ENCODE results near the gene NAA40. TPM values are rescaled to one million over a fixed set of nuclear protein-coding genes. Genes with fewer than 3 reads are reported as not detected.
"Not testable (repeated sequence)": the region's sequence is repeated elsewhere in the genome, so short reads cannot be mapped to it uniquely, and the experiment has no call there.

NAA40 gene
- polyA plus RNA-seq, 4 donors: 23.6 to 43.0 (median 35.3) TPM

DNA sequence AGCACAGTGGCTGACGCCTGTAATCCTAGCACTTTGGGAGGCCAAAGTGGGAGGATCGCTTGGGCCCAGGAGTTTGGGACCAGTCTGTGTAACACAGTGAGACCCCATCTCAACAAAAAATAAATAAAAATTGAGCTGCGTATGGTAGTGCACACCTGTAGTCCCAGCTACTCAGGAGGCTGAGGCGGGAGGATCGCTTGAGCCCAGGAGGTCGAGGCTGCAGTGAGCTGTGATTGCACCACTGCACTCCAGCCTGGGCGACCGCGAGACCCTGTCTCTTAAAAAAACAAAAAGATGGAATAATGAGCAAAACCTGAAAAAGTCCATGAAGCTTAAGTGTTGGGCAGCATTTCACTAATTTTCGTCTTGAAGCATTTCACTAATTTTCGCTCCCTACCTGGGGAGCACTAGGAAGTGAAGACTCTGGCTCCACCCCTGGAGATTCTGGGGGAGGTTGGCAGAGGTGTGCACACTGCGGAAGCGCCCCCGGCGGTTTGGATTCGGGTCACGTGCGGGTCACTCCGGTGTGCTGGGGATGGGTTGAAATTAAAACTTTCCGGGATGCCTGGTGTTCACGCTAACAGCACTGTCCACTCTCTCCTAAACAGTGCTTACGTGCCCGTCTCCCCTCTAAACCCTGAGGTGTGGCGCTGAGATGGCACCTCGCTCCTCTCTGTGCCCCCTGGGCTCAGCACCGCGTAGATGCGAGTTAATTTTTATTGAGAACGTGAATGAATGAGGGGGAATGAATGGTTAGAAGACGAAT, 906 bp upstream of the NAA40 start:
- DNase-seq (ENCODE audit: low read depth in 4 of 4, low spot score in 2 of 4): no peak

DNA sequence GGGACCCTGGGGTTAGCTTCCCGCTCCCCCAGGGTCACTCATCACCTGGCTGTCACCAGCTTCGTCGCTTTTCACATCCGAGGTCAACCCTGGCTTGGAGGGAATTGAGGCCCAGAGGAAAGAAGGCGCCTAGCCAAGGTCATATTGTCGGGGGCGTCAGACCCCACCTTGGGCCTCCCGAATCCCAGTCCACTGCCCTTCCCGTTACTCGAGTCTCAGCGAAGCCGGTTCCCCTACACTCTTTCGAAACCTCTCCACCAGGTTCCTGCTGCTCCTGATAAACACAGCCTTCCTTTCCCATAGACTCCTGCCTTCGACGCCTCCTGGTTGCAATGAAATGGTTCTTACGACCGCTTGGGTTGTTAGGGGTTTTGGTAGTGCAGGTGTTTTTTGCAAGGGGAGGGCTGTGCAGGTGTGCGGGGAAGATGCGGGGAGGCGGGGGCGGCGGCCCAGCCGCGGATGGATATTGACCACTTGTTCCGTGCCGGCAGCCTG, 642 bp downstream of the NAA40 start:
- DNase-seq (ENCODE audit: low read depth in 4 of 4, low spot score in 2 of 4): no peak

- DNase-seq (ENCODE audit: low read depth in 4 of 4, low spot score in 2 of 4): no peak
Measured at GRCh38 chr11:63940786-63941185, 2.0 kb downstream of the NAA40 start.

DNA sequence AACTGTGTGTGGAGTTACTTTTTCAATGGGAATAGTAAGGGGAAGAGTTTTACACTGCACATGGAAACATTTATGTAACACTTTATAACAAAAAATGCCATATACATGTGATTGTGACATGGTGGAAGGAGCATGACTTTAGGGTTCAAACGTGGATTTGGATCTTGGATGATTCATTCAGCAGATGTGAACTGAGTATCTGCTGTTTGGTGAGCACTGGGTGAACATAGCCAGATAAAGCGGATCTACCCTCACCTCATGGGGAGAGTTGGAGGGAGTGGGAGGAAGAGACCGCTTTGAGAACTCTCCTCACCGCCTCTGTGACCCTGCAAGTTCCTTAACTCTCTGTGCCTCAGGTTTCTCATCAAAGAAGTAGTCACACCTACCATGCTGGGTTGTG, 3.1 kb downstream of the NAA40 start:
- DNase-seq (ENCODE audit: low read depth in 4 of 4, low spot score in 2 of 4): no peak

- no peak for DNase-seq (ENCODE audit: low read depth in 4 of 4, low spot score in 2 of 4)
Measured at GRCh38 chr11:63942803-63943202, 4.0 kb downstream of the NAA40 start.

GRCh38 chr11:63944987-63945386, 6.2 kb downstream of the NAA40 start:
- DNase-seq (ENCODE audit: low read depth in 4 of 4, low spot score in 2 of 4): no peak

GRCh38 chr11:63945477-63946163, 6.8 kb downstream of the NAA40 start:
- DNase-seq (ENCODE audit: low read depth in 4 of 4, low spot score in 2 of 4): peak in 2 of 4 donors; percentile 59 to 61

- DNase-seq (ENCODE audit: low read depth in 4 of 4, low spot score in 2 of 4): no peak
Measured at GRCh38 chr11:63951779-63952536, 13.2 kb downstream of the NAA40 start.

GRCh38 chr11:63952570-63952969, 13.8 kb downstream of the NAA40 start:
- no peak for DNase-seq (ENCODE audit: low read depth in 4 of 4, low spot score in 2 of 4)

- no peak for DNase-seq (ENCODE audit: low read depth in 4 of 4, low spot score in 2 of 4)
Measured at GRCh38 chr11:63958008-63958407, 19.2 kb downstream of the NAA40 start.

DNA sequence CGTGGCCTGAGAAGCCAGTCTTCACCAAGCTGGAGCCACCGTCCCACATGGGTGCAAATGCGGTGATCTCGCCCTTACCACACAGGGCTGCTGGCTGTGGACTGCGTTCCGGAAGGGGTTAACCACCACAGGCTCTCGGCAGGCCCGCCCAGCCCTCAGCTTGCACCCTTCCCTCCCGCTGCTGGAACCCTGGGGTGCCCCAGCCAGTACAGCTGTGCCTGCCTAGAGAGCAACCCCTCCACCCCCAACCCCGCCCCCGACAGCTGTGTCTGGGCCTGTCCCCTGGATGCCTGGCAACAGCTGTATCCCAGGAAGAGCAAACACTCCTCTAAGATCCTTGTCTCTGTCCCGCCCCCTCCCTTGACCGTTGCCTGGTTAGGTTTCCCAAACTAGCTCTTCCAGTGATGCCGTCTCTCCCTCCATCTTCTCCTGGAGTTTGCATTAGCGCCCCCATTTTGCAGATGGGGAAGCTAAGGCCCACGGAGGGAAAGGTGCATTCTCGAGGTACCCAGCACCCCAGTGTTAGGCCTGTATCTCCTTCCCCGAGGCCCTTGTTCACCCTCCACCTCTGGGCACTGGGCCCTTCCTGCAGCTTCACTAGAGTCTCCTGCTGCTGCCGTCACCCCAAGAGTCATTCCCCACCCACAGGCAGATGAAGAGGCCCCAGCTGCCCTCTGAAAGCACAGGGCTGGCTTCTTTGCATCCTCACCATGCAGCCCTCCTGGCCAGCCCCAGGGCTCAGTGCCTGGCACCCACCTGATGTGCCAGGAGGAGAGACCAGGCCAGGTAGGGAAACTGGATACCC, 23.0 kb downstream of the NAA40 start:
- no peak for DNase-seq (ENCODE audit: low read depth in 4 of 4, low spot score in 2 of 4)

- not testable (repeated sequence) for DNase-seq (ENCODE audit: low read depth in 4 of 4, low spot score in 2 of 4)
Measured at GRCh38 chr11:63963895-63964294, 25.1 kb downstream of the NAA40 start.

DNA sequence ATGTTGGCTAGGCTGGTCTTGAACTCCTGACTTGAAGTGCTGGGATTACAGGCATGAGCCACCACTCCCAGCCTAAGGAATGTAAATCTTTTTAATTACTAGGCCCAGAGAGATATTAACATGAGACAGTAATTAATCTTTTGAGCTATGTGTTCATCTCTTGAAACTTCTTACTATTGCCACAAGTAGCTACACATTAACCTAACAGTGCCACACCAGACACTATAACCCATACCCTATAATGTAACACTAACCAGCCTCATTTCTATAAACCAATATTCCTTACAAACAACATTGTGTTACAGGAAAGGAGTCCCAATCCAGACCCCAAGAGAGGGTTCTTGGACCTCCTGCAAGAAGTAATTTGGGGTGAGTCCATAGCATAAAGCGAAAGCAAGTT, 27.6 kb downstream of the NAA40 start:
- DNase-seq (ENCODE audit: low read depth in 4 of 4, low spot score in 2 of 4): no peak

DNA sequence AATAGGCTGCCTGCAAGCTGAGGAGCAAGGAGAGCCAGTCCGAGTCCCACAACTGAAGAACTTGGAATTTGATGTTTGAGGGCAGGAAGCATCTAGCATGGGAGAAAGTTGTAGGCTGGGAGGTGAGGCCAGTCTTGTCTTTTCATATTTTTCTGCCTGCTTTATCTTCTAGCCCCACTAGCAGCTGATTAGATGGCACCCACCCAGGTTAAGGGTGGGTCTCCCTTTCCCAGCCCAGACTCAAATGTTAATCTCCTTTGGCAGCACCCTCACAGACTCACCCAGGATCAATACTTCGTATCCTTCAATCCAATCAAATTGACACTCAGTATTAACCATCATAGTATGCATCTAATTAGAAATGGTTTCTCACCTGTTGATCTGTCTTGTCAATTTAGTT, 30.7 kb downstream of the NAA40 start:
- no peak for DNase-seq (ENCODE audit: low read depth in 4 of 4, low spot score in 2 of 4)

DNA sequence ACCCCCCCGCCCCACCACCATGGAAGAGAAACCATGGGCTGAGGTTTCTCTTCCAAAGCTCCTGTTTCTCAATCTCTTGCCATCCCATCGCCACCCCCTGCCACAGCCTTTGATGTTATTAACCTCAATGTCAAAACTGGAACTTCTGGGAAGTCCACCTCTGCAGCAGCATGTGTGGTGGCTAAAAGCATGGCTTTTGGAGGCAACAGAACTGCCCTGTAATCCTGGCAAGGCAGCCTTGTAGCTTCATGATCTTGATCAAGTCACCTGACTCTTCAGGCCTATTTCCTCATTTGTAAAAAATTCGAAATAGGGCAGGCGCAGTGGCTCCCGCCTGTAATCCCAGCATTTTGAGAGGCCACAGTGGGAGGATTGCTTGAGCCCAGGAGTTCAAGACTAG, 32.1 kb downstream of the NAA40 start:
- no peak for DNase-seq (ENCODE audit: low read depth in 4 of 4, low spot score in 2 of 4)

GRCh38 chr11:63973912-63974258, 35.1 kb downstream of the NAA40 start:
- DNase-seq (ENCODE audit: low read depth in 4 of 4, low spot score in 2 of 4): not testable (repeated sequence)

GRCh38 chr11:63974259-63975143, 35.7 kb downstream of the NAA40 start, which contains the start of gene COX8A:
TSS of gene COX8A (plus strand) at chr11:63974620. CDS start at chr11:63974681, 61 bp downstream.
- peak; percentile 98 to 100 (median 98) for DNase-seq (ENCODE audit: low read depth in 4 of 4, low spot score in 2 of 4)

DNA sequence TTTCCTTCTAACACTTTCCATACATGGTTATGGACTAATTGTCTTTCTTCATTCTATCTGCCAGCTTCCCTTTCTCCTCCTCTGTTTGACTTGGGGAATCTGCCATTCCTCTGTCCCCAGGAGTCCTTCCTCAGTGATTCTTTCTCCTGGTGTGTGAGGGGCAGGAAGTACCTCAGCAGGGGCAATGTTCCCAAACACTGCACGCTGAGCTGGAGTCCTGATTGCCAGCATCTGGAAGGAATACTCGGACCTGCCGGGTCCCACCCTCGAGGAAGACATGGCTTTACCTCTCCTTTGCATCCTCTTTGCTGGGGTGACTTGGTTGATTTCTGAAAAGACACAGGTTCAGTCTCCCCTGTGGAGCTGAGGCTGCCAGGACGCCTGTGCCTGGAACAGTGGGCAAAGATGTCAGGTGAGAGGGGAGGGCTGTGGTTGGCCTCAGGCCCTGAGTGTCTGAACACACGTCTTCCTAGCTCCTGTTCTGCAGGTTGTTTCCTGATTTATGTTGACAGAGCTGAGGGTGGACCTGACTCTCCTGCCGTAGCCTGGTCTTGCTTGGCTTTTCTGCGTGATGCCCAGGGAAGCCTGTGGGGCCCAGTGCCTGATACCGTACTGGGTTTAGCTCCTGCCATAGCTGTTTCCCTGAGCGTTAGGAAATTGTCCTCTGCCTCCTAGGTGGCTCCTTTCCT, 39.9 kb downstream of the NAA40 start:
- DNase-seq (ENCODE audit: low read depth in 4 of 4, low spot score in 2 of 4): no peak

- DNase-seq (ENCODE audit: low read depth in 4 of 4, low spot score in 2 of 4): no peak
Measured at GRCh38 chr11:63979426-63979825, 40.6 kb downstream of the NAA40 start.

Measured in left renal cortex interstitium (tissue), 4 donors.